H1 (cell line): ENCODE data around the gene MDK. TPM values are rescaled to one million over a fixed set of nuclear protein-coding genes. Genes with fewer than 3 reads are reported as not detected.

Experiments
- CTCF ChIA-PET: fragments of 300-600 bp; sonication (Branson Sonifier 250); formaldehyde crosslinking; loops from one replicate; lab custom pipeline; 2021; ENCODE audit not compliant: partially characterized antibody; lab: Charles Lee
- POLR2A ChIA-PET: fragments of 300-600 bp; sonication (Branson Sonifier 250); formaldehyde crosslinking; loops from one replicate; lab custom pipeline; 2021; ENCODE audit warnings: inconsistent platforms; ENCODE audit not compliant: partially characterized antibody; lab: Charles Lee
- DNase-seq, 2 experiments: peaks; one replicate each; pipeline versions ENCODE4 v3.0.0 to v3.0.0-alpha.2; 2010 to 2022; ENCODE audit warnings: low spot score in 2 of 2, low read depth in 1 of 2, mixed read lengths in 1 of 2
- FAIRE-seq: peaks from 2 replicates; lab custom pipeline; 2011; peaks lifted over from hg19 to GRCh38; lab: Jason Lieb, UNC
- H2AFZ ChIP-seq: 2 replicates; pipeline ENCODE4 v1.8.1; 2012; ENCODE audit warnings: low read length, inconsistent platforms
- H2AK5ac ChIP-seq: 2 replicates; pipeline ENCODE4 v1.6.1; 2013; ENCODE audit warnings: low read depth, low read length
- H2BK120ac ChIP-seq: replicated peaks from 2 replicates; pipeline ENCODE3; 2013; ENCODE audit warnings: low read depth, low read length, inconsistent platforms
- H2BK12ac ChIP-seq: 2 replicates; pipeline ENCODE4 v1.6.1; 2013; ENCODE audit warnings: low read depth, low read length
- H2BK15ac ChIP-seq: 2 replicates; pipeline ENCODE4 v1.6.1; 2013; ENCODE audit warnings: low read length
- H2BK20ac ChIP-seq: 2 replicates; pipeline ENCODE4 v1.6.1; 2013; ENCODE audit warnings: low read length
- H2BK5ac ChIP-seq: 2 replicates; pipeline ENCODE4 v1.6.1; 2013; ENCODE audit warnings: low read depth, low read length
- H3K14ac ChIP-seq: 2 replicates; pipeline ENCODE4 v1.6.1; 2013; ENCODE audit warnings: inconsistent platforms; ENCODE audit not compliant: insufficient read length
- H3K18ac ChIP-seq: 2 replicates; pipeline ENCODE4 v1.6.1; 2013; ENCODE audit warnings: low read length; ENCODE audit errors: extremely low read depth
- H3K23ac ChIP-seq: 2 replicates; pipeline ENCODE4 v1.6.1; 2013; ENCODE audit warnings: inconsistent platforms; ENCODE audit not compliant: insufficient read length
- H3K23me2 ChIP-seq: 2 replicates; pipeline ENCODE4 v1.6.1; 2013; ENCODE audit warnings: low read depth, low read length
- H3K27ac ChIP-seq: 2 replicates; pipeline ENCODE4 v1.6.1; 2011; ENCODE audit warnings: low read depth, low read length, inconsistent platforms
- H3K27me3 ChIP-seq, 4 experiments: replicated peaks in 1 of 4; 1 replicate in 1 of 4; 2 replicates in 3 of 4; pipeline versions ENCODE4 v1.6.1 to v1.8.1; 2011 to 2013; ENCODE audit warnings: low read length in 3 of 4, mild to moderate bottlenecking in 3 of 4, inconsistent platforms in 2 of 4, mixed read lengths in 2 of 4, moderate library complexity in 1 of 4; ENCODE audit not compliant: control insufficient read depth in 3 of 4, insufficient read depth in 3 of 4; ENCODE audit errors: extremely low read depth in 1 of 4
- H3K36me3 ChIP-seq, 4 experiments: 2 replicates each; pipeline versions ENCODE4 v1.6.1 to v1.8.1; 2011 to 2013; ENCODE audit warnings: mild to moderate bottlenecking in 4 of 4, low read length in 3 of 4, moderate library complexity in 2 of 4, control low read depth in 1 of 4, inconsistent platforms in 1 of 4; ENCODE audit not compliant: insufficient read depth in 4 of 4, control insufficient read depth in 2 of 4
- H3K4ac ChIP-seq: replicated peaks from 2 replicates; pipeline ENCODE3; 2013; ENCODE audit warnings: low read length, low read depth, mixed read lengths, inconsistent platforms; ENCODE audit not compliant: insufficient read length
- H3K4me1 ChIP-seq, 4 experiments: replicated peaks in 1 of 4; 1 replicate in 1 of 4; 2 replicates in 3 of 4; pipeline versions ENCODE4 v1.6.1 to v1.8.1; 2011 to 2013; ENCODE audit warnings: low read length in 3 of 4, inconsistent platforms in 2 of 4, mixed read lengths in 1 of 4; ENCODE audit not compliant: insufficient read depth in 4 of 4, control insufficient read depth in 3 of 4
- H3K4me2 ChIP-seq, 2 experiments: 2 replicates each; pipeline versions ENCODE4 v1.6.1 to v1.8.1; 2011 to 2013; ENCODE audit warnings: low read depth in 2 of 2, low read length in 2 of 2, control low read depth in 1 of 2, inconsistent platforms in 1 of 2, mild to moderate bottlenecking in 1 of 2; ENCODE audit not compliant: insufficient read depth in 1 of 2
- H3K4me3 ChIP-seq, 4 experiments: fragments of 200-600, 300-600 bp in 1 of 4; sonication (generic), shearing (Covaris generic), sonication (Bioruptor Twin) in 1 of 4; 2 replicates each; pipeline versions ENCODE4 v1.5.1 to v1.8.1; 2011 to 2016; ENCODE audit warnings: low read length in 4 of 4, low read depth in 3 of 4, control low read depth in 2 of 4, inconsistent platforms in 2 of 4, mild to moderate bottlenecking in 2 of 4, mixed read lengths in 1 of 4, moderate library complexity in 1 of 4; ENCODE audit not compliant: insufficient read depth in 2 of 4; ENCODE audit errors: extremely low read depth in 1 of 4
- H3K56ac ChIP-seq: replicated peaks from 2 replicates; pipeline ENCODE3; 2013; ENCODE audit warnings: low read depth, mild to moderate bottlenecking, mixed read lengths, low read length, inconsistent platforms; ENCODE audit not compliant: insufficient read length
- H3K79me1 ChIP-seq: 2 replicates; pipeline ENCODE4 v1.6.1; 2013; ENCODE audit warnings: low read depth, low read length, control low read depth
- H3K79me2 ChIP-seq, 2 experiments: 2 replicates each; pipeline versions ENCODE4 v1.6.1 to v1.8.1; 2012 to 2013; ENCODE audit warnings: low read length in 2 of 2, mild to moderate bottlenecking in 2 of 2, inconsistent platforms in 1 of 2; ENCODE audit not compliant: insufficient read depth in 2 of 2, control insufficient read depth in 1 of 2
- H3K9ac ChIP-seq, 4 experiments: replicated peaks in 1 of 4; 1 replicate in 1 of 4; 2 replicates in 3 of 4; pipeline versions ENCODE4 v1.6.1 to v1.8.1; 2011 to 2013; ENCODE audit warnings: low read depth in 3 of 4, low read length in 3 of 4, control low read depth in 2 of 4, mild to moderate bottlenecking in 2 of 4, moderate library complexity in 2 of 4, inconsistent platforms in 1 of 4; ENCODE audit errors: extremely low read depth in 1 of 4
- H3K9me3 ChIP-seq, 2 experiments: 2 replicates each; pipeline versions ENCODE4 v1.6.1 to v1.8.1; 2012 to 2013; ENCODE audit warnings: mild to moderate bottlenecking in 2 of 2, moderate library complexity in 2 of 2, control low read depth in 1 of 2, inconsistent platforms in 1 of 2, low read depth in 1 of 2, low read length in 1 of 2, mixed read lengths in 1 of 2; ENCODE audit not compliant: insufficient read depth in 2 of 2
- H4K20me1 ChIP-seq, 2 experiments: replicated peaks in 1 of 2; 2 replicates each; pipeline versions ENCODE3 to v1.8.1; 2011 to 2013; ENCODE audit warnings: inconsistent platforms in 2 of 2, low read length in 2 of 2, mild to moderate bottlenecking in 1 of 2; ENCODE audit not compliant: insufficient read depth in 2 of 2, control insufficient read depth in 1 of 2
- H4K5ac ChIP-seq: 2 replicates; pipeline ENCODE4 v1.6.1; 2013; ENCODE audit warnings: low read length, low read depth, mixed read lengths, inconsistent platforms; ENCODE audit not compliant: insufficient read length
- H4K8ac ChIP-seq: 2 replicates; pipeline ENCODE4 v1.8.0; 2013; ENCODE audit warnings: mild to moderate bottlenecking, moderate library complexity, low read length, inconsistent platforms; ENCODE audit not compliant: insufficient read depth; ENCODE audit errors: extremely low read depth
- H4K91ac ChIP-seq: replicated peaks from 2 replicates; pipeline ENCODE3; 2013; ENCODE audit warnings: low read length, mixed read lengths, inconsistent platforms; ENCODE audit not compliant: insufficient read length
- POLR2A ChIP-seq, 2 experiments: IDR thresholded peaks; 1 replicate in 1 of 2; 2 replicates in 1 of 2; pipeline ENCODE4 v1.6.1; 2011; ENCODE audit warnings: low read depth in 2 of 2, low read length in 2 of 2, mild to moderate bottlenecking in 2 of 2; ENCODE audit errors: control extremely low read depth in 1 of 2
- WGBS, 2 experiments: shearing (Covaris generic) in 1 of 2; methylation state at CpG; one replicate each; pipeline versions ENCODE4 v1.1.6 to v1.1.7; 2013 to 2015; ENCODE audit warnings: low lambda C conversion rate in 2 of 2, mixed read lengths in 2 of 2, inconsistent platforms in 1 of 2, low coverage in 1 of 2, missing lambda C conversion rate in 1 of 2; ENCODE audit not compliant: insufficient replicate concordance in 2 of 2, insufficient coverage in 1 of 2, insufficient read length in 1 of 2; ENCODE audit errors: extremely low coverage in 1 of 2, missing lambda C conversion rate in 1 of 2; 5-methylcytosine and 5-hydroxymethylcytosine counted together
- polyA plus RNA-seq, 7 experiments: library from polyadenylated mRNA; depleted of rRNA in 3 of 7; stranded (reverse) in 5 of 7; unstranded in 2 of 7; fragments of >200 nt in 5 of 7; fragments of 200-250 nt in 2 of 7; gene quantifications; 1 replicate in 5 of 7; 2 replicates in 1 of 7; 4 replicates in 1 of 7; pipeline versions ENCODE4 v1.2.1 to v1.2.3, GENCODE V29; 2011 to 2013; ENCODE audit warnings: missing spikeins in 2 of 7, mixed read lengths in 2 of 7
- total RNA-seq: library from RNA; stranded (reverse); fragmentation: NEBNext Ultra II Directional; extraction: Animal tissue kit (Norgen Biotek cat#: 25700); gene quantifications from 2 replicates; pipeline ENCODE4 v1.2.1, GENCODE V29; 2021
- TF ChIP-seq, protein P1 (sequence below): IDR thresholded peaks from 2 replicates; pipeline ENCODE4 v1.6.1; 2012; ENCODE audit warnings: low read length, inconsistent platforms

The MDK gene
- total and polyA plus RNA-seq, 2 of the 8 experiments (the other 6 are each of a cell fraction or from before 2014, with no cell fraction given): 309 to 606 TPM

DNA sequence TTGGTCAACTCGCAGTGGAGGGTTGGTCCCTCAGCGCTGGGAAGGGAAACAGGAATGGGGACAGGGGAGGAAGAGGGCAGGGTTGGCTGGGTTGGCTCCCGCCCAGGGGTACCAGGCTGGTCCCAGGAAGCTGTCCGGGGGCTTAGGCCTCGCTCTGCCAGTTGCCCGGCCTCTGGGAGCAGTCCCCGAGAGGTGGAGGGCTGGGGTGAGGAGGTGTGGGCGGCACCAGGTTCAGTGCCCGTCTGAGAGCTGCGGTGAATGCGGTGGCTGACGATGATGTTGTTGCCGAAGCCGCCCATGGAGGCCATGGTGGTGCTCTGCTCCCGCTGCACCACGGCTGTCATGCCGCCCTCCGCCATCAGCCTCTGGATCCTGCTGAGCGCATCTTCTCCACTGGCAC is 16.1 kb downstream of the MDK start:
- Histone ChIP-seq H2BK15ac (no peak overlapping the region), H3K14ac (no peak overlapping the region), H4K91ac (no peak overlapping the region), H3K4me3 (no peak overlapping the region), H3K56ac (no peak overlapping the region), H2BK5ac (peak overlapping the region; percentile 12; the same call in 1 of the 2 replicates), H3K23me2 (peaks cover 9% of the 10 kb centered on the region), H3K4ac (no peak overlapping the region), H2AFZ (no peak overlapping the region), H3K9me3 (no peaks in the 10 kb centered on the region), H4K20me1 (peaks cover 0 to 3% of the 10 kb centered on the region in 2 experiments), H3K79me1 (no peaks in the 10 kb centered on the region), H2BK120ac (no peak overlapping the region), H3K4me2 (no peak overlapping the region), H3K9ac (no peak overlapping the region), H3K18ac (no peak overlapping the region), H4K5ac (no peak overlapping the region), H2AK5ac (no peak overlapping the region), H2BK20ac (no peak overlapping the region), H3K23ac (no peak overlapping the region), H3K79me2 (no peaks in the 10 kb centered on the region), H3K36me3 (peaks cover 0 to 9% (median under 1%) of the 10 kb centered on the region in 4 experiments; a peak in 5 of 8 replicates), H4K8ac (no peak overlapping the region), H3K4me1 (no peaks in the 10 kb centered on the region; a peak in 1 of 7 replicates), H3K27me3 (peaks cover 0 to 3% (median 1%) of the 10 kb centered on the region in 4 experiments; a peak in 1 of 7 replicates), H3K27ac (no peak overlapping the region), H2BK12ac (no peak overlapping the region)
- ChIA-PET CTCF (interaction anchor here (1.4 to 4.7 kb wide), 6 partner anchors 8 to 132 kb away, joined by 3 to 29 read pairs (median 6); no protein-coding TSS in a partner anchor), POLR2A (no interaction called here)
- DNase-seq (no peak), FAIRE-seq (no peak)
- 93% methylated on average over 17 of the region's 19 CpGs; no CpG with 5 or more reads in 1 of the 2 experiments for WGBS, 2 experiments
- TF ChIP-seq, protein P1, sequence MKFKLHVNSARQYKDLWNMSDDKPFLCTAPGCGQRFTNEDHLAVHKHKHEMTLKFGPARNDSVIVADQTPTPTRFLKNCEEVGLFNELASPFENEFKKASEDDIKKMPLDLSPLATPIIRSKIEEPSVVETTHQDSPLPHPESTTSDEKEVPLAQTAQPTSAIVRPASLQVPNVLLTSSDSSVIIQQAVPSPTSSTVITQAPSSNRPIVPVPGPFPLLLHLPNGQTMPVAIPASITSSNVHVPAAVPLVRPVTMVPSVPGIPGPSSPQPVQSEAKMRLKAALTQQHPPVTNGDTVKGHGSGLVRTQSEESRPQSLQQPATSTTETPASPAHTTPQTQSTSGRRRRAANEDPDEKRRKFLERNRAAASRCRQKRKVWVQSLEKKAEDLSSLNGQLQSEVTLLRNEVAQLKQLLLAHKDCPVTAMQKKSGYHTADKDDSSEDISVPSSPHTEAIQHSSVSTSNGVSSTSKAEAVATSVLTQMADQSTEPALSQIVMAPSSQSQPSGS: no peak
- no peak for TF ChIP-seq POLR2A (IDR thresholded peaks at IDR 0.05; ENCODE audit: control extremely low read depth in 1 of 2, low read depth in 2 of 2, low read length in 2 of 2)
